HEK293T (cell line): ENCODE results near the gene GFPT2.

ENCODE experiments used
- CTCF ChIA-PET: fragments of 350-600 bp; formaldehyde crosslinking; extraction: SDS; loops from one replicate; lab custom pipeline; 2021; ENCODE audit warnings: antibody characterized with exemption, inconsistent platforms; lab: Yijun Ruan, JAX
- POLR2A ChIA-PET: fragments of 350-600 bp; formaldehyde crosslinking; extraction: SDS; loops from one replicate; lab custom pipeline; 2020; ENCODE audit warnings: antibody characterized with exemption, inconsistent platforms; lab: Yijun Ruan, JAX
- DNase-seq: peaks from one replicate; pipeline ENCODE4 v3.0.0; 2012; ENCODE audit warnings: mixed read lengths; ENCODE audit errors: extremely low spot score
- ARNT ChIP-seq: fragments of 450-650 bp; IDR thresholded peaks from 2 replicates; pipeline ENCODE4 v1.6.1; 2017; ENCODE audit warnings: mild to moderate bottlenecking
- BHLHE40 ChIP-seq: fragments of 450-650 bp; IDR thresholded peaks from 2 replicates; pipeline ENCODE4 v1.6.1; 2016; ENCODE audit warnings: mild to moderate bottlenecking, moderate library complexity, borderline replicate concordance
- CTBP1 ChIP-seq: fragments of 450-650 bp; IDR thresholded peaks from 2 replicates; pipeline ENCODE4 v1.6.1; 2016; ENCODE audit warnings: borderline replicate concordance
- ELF4 ChIP-seq: fragments of 450-650 bp; IDR thresholded peaks from 2 replicates; pipeline ENCODE4 v1.6.1; 2017; ENCODE audit warnings: antibody characterized with exemption
- FOXA1 ChIP-seq: fragments of 450-650 bp; IDR thresholded peaks from 2 replicates; pipeline ENCODE4 v1.6.1; 2016; ENCODE audit warnings: mild to moderate bottlenecking
- FOXK2 ChIP-seq: fragments of 450-650 bp; IDR thresholded peaks from 2 replicates; pipeline ENCODE4 v1.6.1; 2016; ENCODE audit warnings: mild to moderate bottlenecking
- FOXM1 ChIP-seq: fragments of 450-650 bp; IDR thresholded peaks from 2 replicates; pipeline ENCODE4 v1.6.1; 2017; ENCODE audit warnings: mild to moderate bottlenecking, borderline replicate concordance
- HDGF ChIP-seq: fragments of 450-650 bp; IDR thresholded peaks from 2 replicates; pipeline ENCODE4 v1.6.1; 2017; ENCODE audit warnings: antibody characterized with exemption, borderline replicate concordance
- L3MBTL2 ChIP-seq: fragments of 450-650 bp; conservative IDR thresholded peaks from 2 replicates; pipeline ENCODE4 v1.6.1; 2016; ENCODE audit warnings: mild to moderate bottlenecking
- LEF1 ChIP-seq: fragments of 450-650 bp; IDR thresholded peaks from 2 replicates; pipeline ENCODE4 v1.6.1; 2017; ENCODE audit warnings: mild to moderate bottlenecking, borderline replicate concordance
- NFRKB ChIP-seq: fragments of 450-650 bp; IDR thresholded peaks from 2 replicates; pipeline ENCODE4 v1.6.1; 2016; ENCODE audit warnings: mild to moderate bottlenecking, moderate library complexity
- PKNOX1 ChIP-seq: fragments of 450-650 bp; IDR thresholded peaks from 2 replicates; pipeline ENCODE4 v1.6.1; 2016
- SP1 ChIP-seq: fragments of 450-650 bp; IDR thresholded peaks from 2 replicates; pipeline ENCODE4 v1.6.1; 2017
- SUZ12 ChIP-seq: fragments of 450-650 bp; IDR thresholded peaks from 2 replicates; pipeline ENCODE4 v1.6.1; 2016; ENCODE audit warnings: mild to moderate bottlenecking
- TARDBP ChIP-seq: fragments of 450-650 bp; IDR thresholded peaks from 2 replicates; pipeline ENCODE4 v1.6.1; 2016
- ZNF384 ChIP-seq: fragments of 450-650 bp; IDR thresholded peaks from 2 replicates; pipeline ENCODE4 v1.6.1; 2016

GFPT2 gene

GRCh38 chr5:180360078-180360957, 7.2 kb upstream of the GFPT2 start:
- ChIA-PET POLR2A (no interaction called here), CTCF (no interaction called here)
- no peak for TF ChIP-seq SUZ12
- no peak for TF ChIP-seq ARNT
- no peak for TF ChIP-seq NFRKB
- no peak for TF ChIP-seq HDGF
- TF ChIP-seq FOXK2 = no peak
- no peak for TF ChIP-seq ZNF384
- no peak for TF ChIP-seq FOXA1
- TF ChIP-seq TARDBP = no peak
- no peak for TF ChIP-seq L3MBTL2
- TF ChIP-seq BHLHE40 = no peak
- TF ChIP-seq LEF1 = no peak
- TF ChIP-seq PKNOX1 = no peak
- no peak for TF ChIP-seq CTBP1
- TF ChIP-seq SP1 = no peak
- TF ChIP-seq ELF4 = no peak
- no peak for TF ChIP-seq FOXM1
- DNase-seq = no peak

GRCh38 chr5:180358694-180359093, 5.6 kb upstream of the GFPT2 start:
- POLR2A ChIA-PET = no interaction called here
- CTCF ChIA-PET = no interaction called here
- no peak for TF ChIP-seq HDGF
- no peak for TF ChIP-seq ZNF384
- TF ChIP-seq FOXA1 = no peak
- no peak for TF ChIP-seq TARDBP
- TF ChIP-seq L3MBTL2 = no peak
- no peak for TF ChIP-seq PKNOX1
- no peak for TF ChIP-seq FOXM1
- no peak for TF ChIP-seq NFRKB
- TF ChIP-seq FOXK2 = no peak
- TF ChIP-seq BHLHE40 = no peak
- TF ChIP-seq ARNT = no peak
- no peak for TF ChIP-seq SUZ12
- TF ChIP-seq ELF4 = no peak
- DNase-seq = no peak

- ChIA-PET POLR2A (no interaction called here), CTCF (no interaction called here)
- no peak for DNase-seq
- TF ChIP-seq TARDBP = no peak
- no peak for TF ChIP-seq SUZ12
- TF ChIP-seq ELF4 = no peak
- no peak for TF ChIP-seq FOXM1
- TF ChIP-seq HDGF = no peak
- no peak for TF ChIP-seq SP1
- no peak for TF ChIP-seq LEF1
- TF ChIP-seq CTBP1 = no peak
- no peak for TF ChIP-seq L3MBTL2
- no peak for TF ChIP-seq FOXA1
- no peak for TF ChIP-seq NFRKB
- no peak for TF ChIP-seq FOXK2
- TF ChIP-seq ARNT = no peak
- no peak for TF ChIP-seq BHLHE40
- TF ChIP-seq ZNF384 = no peak
- TF ChIP-seq PKNOX1 = no peak
Observed at GRCh38 chr5:180358179-180358578, 5.0 kb upstream of the GFPT2 start.

GRCh38 chr5:180354966-180355365, 1.8 kb upstream of the GFPT2 start:
- POLR2A ChIA-PET = no interaction called here
- no peak for DNase-seq
- CTCF ChIA-PET = no interaction called here
- no peak for TF ChIP-seq HDGF
- no peak for TF ChIP-seq FOXK2
- TF ChIP-seq SP1 = no peak
- TF ChIP-seq NFRKB = no peak
- no peak for TF ChIP-seq LEF1
- no peak for TF ChIP-seq TARDBP
- TF ChIP-seq BHLHE40 = no peak

- ChIA-PET POLR2A (no interaction called here), CTCF (interaction anchor here (0.6 kb wide), 1 partner anchor 27 kb away, joined by 3 read pairs; no protein-coding TSS in a partner anchor)
- DNase-seq = no peak
- TF ChIP-seq SP1 = no peak
Observed at GRCh38 chr5:180353980-180354452, 880 bp upstream of the GFPT2 start.
